Suppressor macrophage treated with lipopolysaccharide for 4 hours (primary cell): ENCODE results near the gene C16orf86.

ENCODE experiments used
- DNase-seq: peaks from one replicate; pipeline ENCODE4 v3.0.0-alpha.2; 2020

C16orf86 gene

DNA sequence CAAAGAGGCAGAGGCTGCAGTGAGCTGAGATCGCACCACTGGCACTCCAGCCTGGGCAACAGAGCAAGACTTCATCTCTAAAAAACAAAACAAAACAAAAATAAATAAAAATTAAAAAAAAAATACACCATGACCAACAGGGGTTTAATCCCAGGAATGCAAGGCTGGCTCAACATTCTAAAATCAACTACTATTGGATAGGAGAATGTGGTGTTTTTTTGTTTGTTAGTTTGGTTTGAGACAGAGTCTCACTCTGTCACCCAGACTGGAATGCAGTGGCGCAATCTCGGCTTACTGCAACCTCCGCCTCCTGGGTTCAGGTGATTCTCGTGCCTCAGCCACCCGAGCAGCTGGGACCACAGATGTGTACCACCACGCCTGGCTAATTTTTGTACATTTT, 32.7 kb downstream of the C16orf86 start:
- DNase-seq: no peak

- no peak for DNase-seq
These were observed 34.8 kb downstream of the C16orf86 start for GRCh38 chr16:67701420-67701819.

GRCh38 chr16:67702130-67702529, 35.5 kb downstream of the C16orf86 start:
- DNase-seq: no peak

DNA sequence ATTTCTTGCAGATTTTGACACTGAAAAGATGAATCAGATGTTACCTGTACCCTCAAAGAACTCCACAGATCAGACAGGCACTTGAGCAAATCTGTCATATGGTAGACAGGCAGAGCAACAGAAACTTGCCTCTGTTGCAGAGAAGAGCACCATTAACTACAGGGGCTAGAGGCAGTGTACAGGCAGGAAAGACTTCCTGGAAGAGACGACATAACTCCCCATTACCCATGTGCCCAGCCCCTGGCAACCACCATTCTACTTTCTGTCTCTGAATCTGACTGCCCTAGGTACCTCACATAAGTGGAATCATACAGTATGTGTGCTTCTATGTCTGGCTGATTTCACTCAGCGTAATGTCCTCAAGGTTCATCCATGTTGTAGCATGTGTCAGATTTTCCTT, 37.0 kb downstream of the C16orf86 start:
- no peak for DNase-seq

GRCh38 chr16:67704110-67704509, 37.5 kb downstream of the C16orf86 start:
- no peak for DNase-seq

- no peak for DNase-seq
These were observed 40.6 kb downstream of the C16orf86 start for GRCh38 chr16:67707210-67707609.

- no peak for DNase-seq
These were observed 41.2 kb downstream of the C16orf86 start for GRCh38 chr16:67707790-67708189.

DNA sequence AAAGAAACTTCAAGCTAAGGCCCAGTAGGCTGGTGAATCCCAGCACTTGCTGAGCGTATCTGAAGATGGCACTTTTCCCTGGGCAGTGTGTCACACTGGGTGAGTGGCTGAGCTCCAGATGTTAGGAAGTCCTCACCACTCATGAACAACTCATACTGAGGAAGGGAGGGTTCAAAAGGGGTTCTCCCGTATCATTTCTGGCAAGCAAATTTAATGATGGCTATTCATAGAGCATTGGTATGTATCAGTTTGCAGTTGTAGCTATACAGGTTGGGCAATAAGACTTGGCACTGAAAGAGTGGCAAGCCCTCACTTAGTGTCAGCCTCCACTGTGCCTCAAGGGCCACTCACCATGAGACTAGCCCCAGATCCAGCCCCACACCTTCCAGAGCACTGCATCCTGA, 41.8 kb downstream of the C16orf86 start:
- DNase-seq: no peak

- DNase-seq: no peak
These were observed 42.4 kb downstream of the C16orf86 start for GRCh38 chr16:67709050-67709449.

GRCh38 chr16:67710607-67711006, 44.0 kb downstream of the C16orf86 start:
- DNase-seq: no peak

DNA sequence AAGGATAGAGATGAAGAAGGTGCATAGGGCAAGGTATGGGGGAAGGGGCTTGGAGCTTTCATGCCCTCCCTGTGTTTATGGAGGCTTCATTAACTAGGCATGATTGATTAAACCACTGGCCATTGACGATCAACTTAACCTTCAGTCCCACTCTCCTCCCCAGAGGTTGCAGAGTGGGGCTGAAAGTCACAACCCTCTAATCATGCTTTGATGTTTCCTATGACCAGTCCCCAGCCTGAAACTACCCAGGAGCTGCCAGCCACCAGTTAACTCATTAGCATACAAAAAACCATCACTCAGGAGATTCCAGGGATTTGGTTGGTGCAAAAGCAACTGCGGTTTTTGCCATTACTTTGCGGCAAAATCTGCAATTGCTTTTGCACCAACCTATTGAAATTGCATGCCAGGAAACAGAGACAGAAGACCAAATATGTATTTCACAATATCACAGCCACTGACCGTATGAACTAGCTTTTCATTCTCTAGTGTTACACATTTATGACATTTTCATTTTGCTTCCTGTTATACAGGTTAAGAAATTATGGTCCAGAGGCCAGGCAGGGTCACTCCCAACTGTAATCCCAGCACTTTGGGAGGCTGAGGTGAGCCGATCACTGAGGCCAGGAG, 47.1 kb downstream of the C16orf86 start:
- DNase-seq: no peak

GRCh38 chr16:67714522-67714921, 47.9 kb downstream of the C16orf86 start:
- DNase-seq: no peak

- no peak for DNase-seq
These were observed 49.5 kb downstream of the C16orf86 start for GRCh38 chr16:67716097-67716496.
